Parathyroid adenoma (tissue), 2 donors: ENCODE results near the gene HGS.

Source experiments
- H2AFZ ChIP-seq: fragments of 300-600 bp; sonication (generic); one replicate; pipeline ENCODE4 v1.7.0; 2017; ENCODE audit warnings: antibody characterized with exemption, mild to moderate bottlenecking
- H3K27ac ChIP-seq: fragments of 300-600 bp; sonication (generic); one replicate; pipeline ENCODE4 v1.7.0; 2017
- H3K27me3 ChIP-seq: fragments of 300-600 bp; sonication (generic); one replicate; pipeline ENCODE4 v1.7.0; 2017; ENCODE audit warnings: low read length; ENCODE audit not compliant: control insufficient read depth, insufficient read depth
- H3K36me3 ChIP-seq: fragments of 300-600 bp; sonication (generic); one replicate; pipeline ENCODE4 v1.7.0; 2017; ENCODE audit warnings: low read length; ENCODE audit not compliant: control insufficient read depth, insufficient read depth
- H3K4me1 ChIP-seq: fragments of 300-600 bp; sonication (generic); one replicate; pipeline ENCODE4 v1.7.0; 2017; ENCODE audit warnings: control low read depth
- H3K4me2 ChIP-seq: fragments of 300-600 bp; sonication (generic); one replicate; pipeline ENCODE4 v1.7.0; 2017; ENCODE audit warnings: low read length
- H3K4me3 ChIP-seq: fragments of 300-600 bp; sonication (generic); one replicate; pipeline ENCODE4 v1.7.0; 2017; ENCODE audit warnings: low read depth, low read length
- H3K79me2 ChIP-seq: fragments of 300-600 bp; sonication (generic); one replicate; pipeline ENCODE4 v1.7.0; 2017; ENCODE audit warnings: control low read depth
- H3K9ac ChIP-seq: fragments of 300-600 bp; sonication (generic); one replicate; pipeline ENCODE4 v1.7.0; 2017; ENCODE audit warnings: mild to moderate bottlenecking
- H3K9me3 ChIP-seq: fragments of 300-600 bp; sonication (generic); one replicate; pipeline ENCODE4 v1.7.0; 2017; ENCODE audit warnings: low read length; ENCODE audit not compliant: control insufficient read depth
- TF ChIP-seq, protein P1 (sequence below): fragments of 300-600 bp; sonication (generic); IDR thresholded peaks from one replicate; pipeline ENCODE4 v1.7.0; 2017; ENCODE audit warnings: antibody characterized with exemption, mild to moderate bottlenecking
- donor health status: primary hyperparathyroidism.

The HGS gene

GRCh38 chr17:81655378-81656117 is 28.3 kb upstream of the HGS start:
- Histone ChIP-seq H3K36me3 (no peaks in the 10 kb centered on the region), H3K4me1 (no peaks in the 10 kb centered on the region), H2AFZ (no peak overlapping the region), H3K4me2 (no peak overlapping the region), H3K27ac (no peak overlapping the region), H3K4me3 (no peak overlapping the region), H3K79me2 (no peaks in the 10 kb centered on the region), H3K27me3 (no peaks in the 10 kb centered on the region), H3K9me3 (no peaks in the 10 kb centered on the region), H3K9ac (no peak overlapping the region)
- TF ChIP-seq, protein P1, sequence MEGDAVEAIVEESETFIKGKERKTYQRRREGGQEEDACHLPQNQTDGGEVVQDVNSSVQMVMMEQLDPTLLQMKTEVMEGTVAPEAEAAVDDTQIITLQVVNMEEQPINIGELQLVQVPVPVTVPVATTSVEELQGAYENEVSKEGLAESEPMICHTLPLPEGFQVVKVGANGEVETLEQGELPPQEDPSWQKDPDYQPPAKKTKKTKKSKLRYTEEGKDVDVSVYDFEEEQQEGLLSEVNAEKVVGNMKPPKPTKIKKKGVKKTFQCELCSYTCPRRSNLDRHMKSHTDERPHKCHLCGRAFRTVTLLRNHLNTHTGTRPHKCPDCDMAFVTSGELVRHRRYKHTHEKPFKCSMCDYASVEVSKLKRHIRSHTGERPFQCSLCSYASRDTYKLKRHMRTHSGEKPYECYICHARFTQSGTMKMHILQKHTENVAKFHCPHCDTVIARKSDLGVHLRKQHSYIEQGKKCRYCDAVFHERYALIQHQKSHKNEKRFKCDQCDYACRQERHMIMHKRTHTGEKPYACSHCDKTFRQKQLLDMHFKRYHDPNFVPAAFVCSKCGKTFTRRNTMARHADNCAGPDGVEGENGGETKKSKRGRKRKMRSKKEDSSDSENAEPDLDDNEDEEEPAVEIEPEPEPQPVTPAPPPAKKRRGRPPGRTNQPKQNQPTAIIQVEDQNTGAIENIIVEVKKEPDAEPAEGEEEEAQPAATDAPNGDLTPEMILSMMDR: no peak

DNA sequence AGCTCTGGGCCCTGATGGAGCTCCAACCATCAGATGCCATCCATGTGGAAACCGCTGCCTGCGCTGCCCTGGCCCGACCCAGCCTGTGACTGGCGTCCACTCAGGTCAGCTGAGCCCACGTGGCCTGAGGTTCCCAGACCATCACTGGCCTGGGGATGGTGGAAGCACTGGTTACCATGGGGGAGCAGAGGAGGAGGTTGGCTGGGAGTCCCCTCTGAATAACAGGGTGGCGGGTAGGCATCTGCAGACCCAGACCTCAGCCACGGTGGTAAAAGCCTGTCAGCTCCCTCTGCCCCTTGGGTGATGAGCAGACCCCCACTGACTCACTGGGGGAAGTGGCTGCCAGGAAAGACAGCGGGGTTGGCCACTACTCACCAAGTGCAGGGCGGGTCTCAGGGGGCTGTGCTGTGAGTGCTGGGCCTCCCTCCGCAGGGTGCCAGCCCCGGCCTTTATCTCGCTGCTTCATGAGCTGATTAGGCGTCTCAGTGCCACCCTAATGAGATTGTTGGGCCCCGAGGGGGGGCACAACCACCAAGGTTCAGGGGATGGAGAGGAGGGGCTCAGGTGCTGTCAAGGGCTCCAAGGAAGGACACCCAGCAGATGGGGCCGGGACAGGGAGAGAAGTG is 27.6 kb upstream of the HGS start, which contains the start of gene PDE6G:
Gene PDE6G (minus strand): TSS at position 425 of the 626 bp plus-strand sequence. CDS start 3,237 bp downstream, outside the sequence.
- Histone ChIP-seq H3K4me3 (no peak within 1 kb of the TSS), H3K4me1 (no peaks in the 10 kb centered on the region), H3K9ac (no peak within 1 kb of the TSS), H3K79me2 (no peaks in the 10 kb centered on the region), H2AFZ (no peak within 1 kb of the TSS), H3K27ac (no peak within 1 kb of the TSS), H3K36me3 (no peaks in the 10 kb centered on the region), H3K4me2 (no peak within 1 kb of the TSS), H3K27me3 (no peaks in the 10 kb centered on the region), H3K9me3 (no peaks in the 10 kb centered on the region)
- TF ChIP-seq, protein P1: no peak

DNA sequence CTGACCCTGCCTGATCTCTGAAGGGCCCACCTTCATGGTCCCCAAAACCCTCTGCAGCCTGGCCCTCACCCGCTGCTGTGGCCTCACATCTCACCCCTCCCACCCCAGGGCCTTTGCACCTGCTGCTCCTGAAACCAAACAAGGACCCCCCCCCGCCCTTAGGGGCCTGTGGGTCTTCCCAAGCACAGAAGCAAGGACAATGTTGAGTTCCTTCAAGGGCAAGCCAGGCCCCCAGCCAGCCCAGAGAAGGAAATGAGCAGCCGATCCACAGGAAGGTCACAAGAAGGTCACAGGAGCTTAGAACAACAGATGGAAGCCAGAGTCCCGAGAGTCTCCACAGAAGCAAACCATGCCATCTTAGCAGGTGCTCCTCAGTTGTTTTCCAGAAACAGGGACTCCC is 27.0 kb upstream of the HGS start:
- H3K9ac ChIP-seq: no peak overlapping the region
- H3K4me3 ChIP-seq: no peak overlapping the region
- H3K36me3 ChIP-seq: no peaks in the 10 kb centered on the region
- no peak overlapping the region for H3K27ac ChIP-seq
- H3K9me3 ChIP-seq: no peaks in the 10 kb centered on the region
- no peaks in the 10 kb centered on the region for H3K27me3 ChIP-seq
- no peak overlapping the region for H3K4me2 ChIP-seq
- H3K79me2 ChIP-seq: no peaks in the 10 kb centered on the region
- TF ChIP-seq, protein P1: no peak
- H2AFZ ChIP-seq: no peak overlapping the region
- H3K4me1 ChIP-seq: no peaks in the 10 kb centered on the region

- no peak overlapping the region for H3K9ac ChIP-seq
- TF ChIP-seq, protein P1: no peak
- no peaks in the 10 kb centered on the region for H3K36me3 ChIP-seq
- no peak overlapping the region for H3K27ac ChIP-seq
- H3K27me3 ChIP-seq: no peaks in the 10 kb centered on the region
- H3K9me3 ChIP-seq: no peaks in the 10 kb centered on the region
- H3K4me2 ChIP-seq: no peak overlapping the region
- no peaks in the 10 kb centered on the region for H3K4me1 ChIP-seq
- H2AFZ ChIP-seq: no peak overlapping the region
- H3K4me3 ChIP-seq: no peak overlapping the region
- no peaks in the 10 kb centered on the region for H3K79me2 ChIP-seq
Measured at GRCh38 chr17:81659038-81659437, 24.8 kb upstream of the HGS start.
